Gastrocnemius medialis (tissue), 4 donors: ENCODE data around the gene C8B. TPM values are rescaled to one million over a fixed set of nuclear protein-coding genes. Genes with fewer than 3 reads are reported as not detected.

Source experiments
- ATAC-seq, 2 donors: fragments of 150-250 bp; one replicate each; pipeline ENCODE4 v1.9.1; 2016
- DNase-seq, 2 donors: peaks; one replicate each; pipeline ENCODE4 v3.0.0-alpha.2; 2019
- H3K27ac ChIP-seq, 4 donors: fragments of 200-600 bp; sonication (generic); 1 replicate in 1 of 4; 2 replicates in 3 of 4; pipeline ENCODE4 v1.5.1; 2016 to 2018; ENCODE audit warnings: mild to moderate bottlenecking in 2 of 4, moderate library complexity in 1 of 4
- H3K27me3 ChIP-seq, 3 donors: fragments of 200-600 bp; sonication (generic) in 2 of 3; 1 replicate in 1 of 3; 2 replicates in 2 of 3; pipeline versions ENCODE4 v1.5.1 to v1.6.0; 2016 to 2019; ENCODE audit warnings: mild to moderate bottlenecking in 1 of 3, moderate library complexity in 1 of 3
- H3K36me3 ChIP-seq, 2 donors: fragments of 200-600 bp; sonication (generic) in 1 of 2; one replicate each; pipeline ENCODE4 v1.5.1; 2017 to 2018
- H3K4me1 ChIP-seq, 2 donors: fragments of 200-600 bp; sonication (generic) in 1 of 2; one replicate each; pipeline ENCODE4 v1.5.1; 2016 to 2017; ENCODE audit warnings: mild to moderate bottlenecking in 2 of 2
- H3K4me3 ChIP-seq, 4 donors: fragments of 200-600 bp; sonication (generic) in 3 of 4; 1 replicate in 1 of 4; 2 replicates in 3 of 4; pipeline ENCODE4 v1.5.1; 2016 to 2019; ENCODE audit warnings: mild to moderate bottlenecking in 2 of 4
- H3K9me3 ChIP-seq, 3 donors: fragments of 200-600 bp; sonication (generic) in 2 of 3; 1 replicate in 1 of 3; 2 replicates in 2 of 3; pipeline ENCODE4 v1.5.1; 2016 to 2019
- POLR2A ChIP-seq, 2 donors: fragments of 450-650 bp; IDR thresholded peaks; one replicate each; pipeline ENCODE4 v1.6.1; 2017; ENCODE audit warnings: antibody characterized with exemption in 2 of 2, mild to moderate bottlenecking in 2 of 2, moderate library complexity in 2 of 2
- in situ Hi-C, 4 donors: fragments of 200-750 bp; cut with MboI; loops; one replicate each; pipeline versions ENCODE4 v1.15.0 to v1.8.0; 2017; ENCODE audit warnings: low sequenced_read_pairs in 4 of 4
- intact Hi-C: fragments of 100-400 bp; cut with DNase I; formaldehyde crosslinking; loops from one replicate; pipeline ENCODE4 v1.15.1; 2023; ENCODE audit warnings: low total_unique reads
- total RNA-seq, 4 donors: library from RNA; depleted of rRNA; stranded (reverse); fragments of >200 nt; gene quantifications; one replicate each; pipeline versions ENCODE4 v1.1.0 to v1.2.3, GENCODE V29; 2016
- TF ChIP-seq, protein P1 (sequence below), 5 experiments: fragments of 450-650 bp in 3 of 5; fragments of 200-600 bp in 2 of 5; sonication (generic) in 2 of 5; IDR thresholded peaks in 4 of 5; conservative IDR thresholded peaks in 1 of 5; 1 replicate in 4 of 5; 2 replicates in 1 of 5; pipeline ENCODE4 v1.5.1; 2016 to 2019; ENCODE audit warnings: antibody characterized with exemption in 5 of 5, mild to moderate bottlenecking in 3 of 5, moderate library complexity in 3 of 5

Gene C8B
- total RNA-seq, 4 donors from 2014 or later = 0.68 to 1.5 TPM; not detected in 2

DNA sequence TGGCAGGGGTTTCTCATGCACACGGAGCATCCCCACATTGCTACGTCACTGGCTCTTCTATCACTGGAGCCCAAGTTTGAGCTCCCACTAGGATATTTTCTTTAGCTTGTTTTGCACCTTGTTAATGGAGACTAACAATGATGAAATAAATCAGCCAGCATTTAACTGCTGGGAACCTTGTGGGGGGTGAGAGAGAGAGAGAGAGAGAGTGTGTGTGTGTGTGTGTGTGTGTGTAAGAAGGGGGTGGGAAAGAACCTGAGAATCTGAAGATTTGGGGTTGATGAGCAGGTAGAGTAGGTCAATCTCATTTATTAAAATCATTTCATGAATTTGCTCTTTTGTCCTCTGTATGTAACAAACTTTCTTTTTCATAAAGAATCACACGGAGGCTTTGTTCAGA, 624 bp downstream of the C8B start:
- Histone ChIP-seq H3K9me3 (no peaks in the 10 kb centered on the region), H3K4me3 (no peak overlapping the region), H3K4me1 (no peaks in the 10 kb centered on the region), H3K27ac (no peak overlapping the region), H3K36me3 (no peaks in the 10 kb centered on the region), H3K27me3 (no peaks in the 10 kb centered on the region)
- in situ Hi-C loops (no loop called here), intact Hi-C loops (no loop called here)
- no peak for ATAC-seq
- TF ChIP-seq, protein P1, sequence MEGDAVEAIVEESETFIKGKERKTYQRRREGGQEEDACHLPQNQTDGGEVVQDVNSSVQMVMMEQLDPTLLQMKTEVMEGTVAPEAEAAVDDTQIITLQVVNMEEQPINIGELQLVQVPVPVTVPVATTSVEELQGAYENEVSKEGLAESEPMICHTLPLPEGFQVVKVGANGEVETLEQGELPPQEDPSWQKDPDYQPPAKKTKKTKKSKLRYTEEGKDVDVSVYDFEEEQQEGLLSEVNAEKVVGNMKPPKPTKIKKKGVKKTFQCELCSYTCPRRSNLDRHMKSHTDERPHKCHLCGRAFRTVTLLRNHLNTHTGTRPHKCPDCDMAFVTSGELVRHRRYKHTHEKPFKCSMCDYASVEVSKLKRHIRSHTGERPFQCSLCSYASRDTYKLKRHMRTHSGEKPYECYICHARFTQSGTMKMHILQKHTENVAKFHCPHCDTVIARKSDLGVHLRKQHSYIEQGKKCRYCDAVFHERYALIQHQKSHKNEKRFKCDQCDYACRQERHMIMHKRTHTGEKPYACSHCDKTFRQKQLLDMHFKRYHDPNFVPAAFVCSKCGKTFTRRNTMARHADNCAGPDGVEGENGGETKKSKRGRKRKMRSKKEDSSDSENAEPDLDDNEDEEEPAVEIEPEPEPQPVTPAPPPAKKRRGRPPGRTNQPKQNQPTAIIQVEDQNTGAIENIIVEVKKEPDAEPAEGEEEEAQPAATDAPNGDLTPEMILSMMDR (IDR thresholded peaks at IDR 0.05 in 4 of 5, conservative IDR thresholded peaks at IDR 0.05 in 1 of 5) = no peak
- no peak for TF ChIP-seq POLR2A (IDR thresholded peaks at IDR 0.05)
- DNase-seq = no peak

DNA sequence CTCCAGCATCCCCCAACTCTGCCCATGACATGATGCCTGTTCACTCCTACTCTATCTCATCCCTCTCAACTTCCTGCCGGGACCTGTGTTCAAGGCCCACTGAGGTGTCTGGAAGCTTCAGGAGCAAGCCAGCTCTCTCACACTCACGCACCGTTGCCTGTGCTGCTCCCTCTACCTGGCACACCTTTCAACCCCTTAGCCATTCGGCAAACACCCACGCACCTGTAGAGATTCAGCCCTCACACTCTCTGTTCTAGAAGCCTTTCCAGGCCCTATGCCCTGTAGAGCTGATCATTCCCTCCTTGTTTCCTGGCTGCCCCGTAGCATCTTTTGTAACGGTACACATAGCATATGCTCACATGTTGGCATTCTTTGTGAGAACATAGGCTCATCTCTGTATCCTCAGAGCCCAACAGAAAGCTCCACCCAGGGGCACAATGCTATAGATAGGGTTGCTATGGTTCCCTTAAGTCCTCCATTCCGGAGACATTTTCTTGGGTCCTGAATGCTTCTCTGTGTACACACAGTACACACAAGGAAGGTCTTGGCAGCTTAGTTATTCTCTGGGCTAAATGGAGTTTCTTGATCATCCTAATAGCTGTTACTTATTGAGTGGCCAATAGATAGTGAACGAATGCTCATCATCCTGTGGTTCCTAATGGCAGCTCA, 1.3 kb downstream of the C8B start:
- in situ Hi-C loops = no loop called here
- intact Hi-C loops = no loop called here

DNA sequence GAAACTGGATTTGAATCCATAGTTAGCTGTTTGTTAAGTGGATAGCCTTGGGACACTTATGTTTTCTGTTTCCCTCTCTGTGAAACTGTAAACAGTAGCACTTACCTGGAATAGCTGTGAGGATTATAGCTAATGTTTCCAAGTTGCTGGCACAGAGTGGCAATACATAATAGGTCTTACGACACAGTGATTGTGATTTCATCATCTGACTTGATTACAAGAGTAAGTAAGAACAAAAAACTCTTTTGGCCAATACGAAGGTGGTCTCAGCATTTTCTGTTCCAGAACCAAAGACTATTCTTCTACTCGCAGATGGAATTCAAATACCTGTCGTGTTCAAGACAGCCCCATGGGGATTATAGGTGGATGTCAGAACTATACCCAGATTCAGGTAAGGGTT, 2.1 kb downstream of the C8B start:
- no peaks in the 10 kb centered on the region for H3K9me3 ChIP-seq
- in situ Hi-C loops = no loop called here
- H3K4me3 ChIP-seq = no peak overlapping the region
- no peak overlapping the region for H3K27ac ChIP-seq
- no peak for TF ChIP-seq POLR2A (IDR thresholded peaks at IDR 0.05)
- TF ChIP-seq, protein P1 (IDR thresholded peaks at IDR 0.05 in 4 of 5, conservative IDR thresholded peaks at IDR 0.05 in 1 of 5) = no peak
- no peak for ATAC-seq
- H3K36me3 ChIP-seq = no peaks in the 10 kb centered on the region
- no peaks in the 10 kb centered on the region for H3K4me1 ChIP-seq
- no peak for DNase-seq
- intact Hi-C loops = no loop called here
- H3K27me3 ChIP-seq = no peaks in the 10 kb centered on the region

More for the DNA sequence above, 1.3 kb downstream of the C8B start:
- Histone ChIP-seq H3K27me3 (no peaks in the 10 kb centered on the region), H3K36me3 (no peaks in the 10 kb centered on the region), H3K9me3 (no peaks in the 10 kb centered on the region), H3K4me3 (no peak overlapping the region), H3K27ac (no peak overlapping the region), H3K4me1 (no peaks in the 10 kb centered on the region)
- no peak for TF ChIP-seq POLR2A (IDR thresholded peaks at IDR 0.05)
- TF ChIP-seq, protein P1 (IDR thresholded peaks at IDR 0.05 in 4 of 5, conservative IDR thresholded peaks at IDR 0.05 in 1 of 5) = no peak
- no peak for DNase-seq
- ATAC-seq = no peak

DNA sequence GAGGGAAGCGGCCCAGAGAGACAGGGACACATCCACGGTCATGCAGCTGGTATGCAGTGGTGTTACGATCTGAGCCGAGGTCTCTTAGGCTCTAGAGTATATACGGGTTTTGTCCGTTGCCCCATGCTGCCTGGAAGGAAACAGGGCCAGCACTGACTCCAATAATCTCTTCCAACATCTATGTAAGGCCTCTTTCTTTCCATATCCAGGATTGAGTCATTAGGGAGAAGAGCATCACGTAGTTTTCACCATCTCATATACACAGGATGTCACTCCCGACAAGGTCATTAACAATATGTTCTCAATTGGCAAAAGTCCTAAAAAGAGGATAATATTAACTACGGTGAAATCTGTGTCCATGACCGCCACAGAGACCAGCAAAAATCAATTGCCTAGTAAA, 4.4 kb downstream of the C8B start:
- Histone ChIP-seq H3K9me3 (no peaks in the 10 kb centered on the region), H3K4me1 (no peaks in the 10 kb centered on the region), H3K4me3 (no peak overlapping the region), H3K27me3 (no peaks in the 10 kb centered on the region), H3K36me3 (no peaks in the 10 kb centered on the region), H3K27ac (no peak overlapping the region)
- TF ChIP-seq, protein P1 (IDR thresholded peaks at IDR 0.05 in 4 of 5, conservative IDR thresholded peaks at IDR 0.05 in 1 of 5) = no peak
- TF ChIP-seq POLR2A (IDR thresholded peaks at IDR 0.05) = no peak
- ATAC-seq = no peak
- intact Hi-C loops (no loop called here), in situ Hi-C loops (no loop called here)
- no peak for DNase-seq

DNA sequence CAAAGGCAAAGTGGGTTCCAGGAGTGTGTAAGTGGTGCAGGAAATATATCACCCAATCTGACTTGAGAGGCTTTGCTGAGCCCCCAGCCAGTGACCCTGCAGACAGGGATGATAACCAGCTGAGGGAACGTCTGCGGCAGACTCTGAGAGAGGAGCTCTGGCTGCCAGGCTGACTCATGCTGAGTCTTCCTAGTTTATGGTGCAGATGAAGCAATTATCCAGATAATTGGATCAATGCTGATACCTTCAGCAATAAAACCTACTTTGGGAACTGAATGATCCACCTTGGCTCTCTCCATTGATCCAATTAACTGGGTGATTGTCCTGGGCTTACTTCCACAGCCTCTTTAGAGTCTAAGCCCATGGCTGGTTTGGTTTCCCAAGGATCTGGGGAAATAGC, 7.3 kb downstream of the C8B start:
- Histone ChIP-seq H3K4me3 (no peak overlapping the region), H3K4me1 (no peaks in the 10 kb centered on the region), H3K9me3 (no peaks in the 10 kb centered on the region), H3K36me3 (no peaks in the 10 kb centered on the region), H3K27me3 (no peaks in the 10 kb centered on the region), H3K27ac (no peak overlapping the region)
- ATAC-seq = no peak
- in situ Hi-C loops = no loop called here
- no peak for TF ChIP-seq POLR2A (IDR thresholded peaks at IDR 0.05)
- TF ChIP-seq, protein P1 (IDR thresholded peaks at IDR 0.05 in 4 of 5, conservative IDR thresholded peaks at IDR 0.05 in 1 of 5) = no peak
- DNase-seq = no peak
- intact Hi-C loops = no loop called here
